Measurements from ENCODE around the gene NCAM2. TPM values are rescaled to one million over a fixed set of nuclear protein-coding genes. Genes with fewer than 3 reads are reported as not detected.

Gene NCAM2
- total and polyA plus RNA-seq, 2 donors (not counting 3 experiments of a cell fraction or from before 2014, with no cell fraction given) = 0.11 to 0.27 TPM

GRCh38 chr21:20970691-20971090 lies 27.5 kb upstream of the NCAM2 start:
- DNase-seq (ENCODE audit: low read depth, low spot score) = no peak
- no peaks in the 10 kb centered on the region for H3K79me2 ChIP-seq (ENCODE audit: control insufficient read depth, insufficient read depth, low read length)
- no peak overlapping the region for H3K4me2 ChIP-seq (ENCODE audit: insufficient read depth, low read length)
- TF ChIP-seq POLR2AphosphoS5 (IDR thresholded peaks at IDR 0.05; ENCODE audit: insufficient read depth, low read depth, low read length) (no peak), FOS (IDR thresholded peaks at IDR 0.05; ENCODE audit: borderline replicate concordance, insufficient read depth, low read length) (no peak), GATA2 (IDR thresholded peaks at IDR 0.05; ENCODE audit: insufficient read depth, insufficient read length, low read depth, low read length) (no peak), MYC (IDR thresholded peaks at IDR 0.05; ENCODE audit: low read depth, low read length) (no peak), EZH2 (IDR thresholded peaks at IDR 0.05; ENCODE audit: borderline replicate concordance, low read depth, low read length, severe bottlenecking) (no peak), JUN (IDR thresholded peaks at IDR 0.05; ENCODE audit: borderline replicate concordance, insufficient read depth, insufficient read length, low read depth) (no peak), POLR2A (IDR thresholded peaks at IDR 0.05; ENCODE audit: low read depth, low read length) (no peak), CTCF (IDR thresholded peaks at IDR 0.05; ENCODE audit: extremely low read depth in 1 of 2, insufficient read depth in 1 of 2, low read depth in 1 of 2, low read length in 2 of 2) (no peak), MAX (IDR thresholded peaks at IDR 0.05; ENCODE audit: insufficient read depth, insufficient read length) (no peak)
- H4K20me1 ChIP-seq (replicated peaks; ENCODE audit: control insufficient read depth, extremely low read depth, insufficient read depth, low read length) = no peaks in the 10 kb centered on the region
- POLR2A ChIA-PET = no interaction called here
- no peak for FAIRE-seq
- no peaks in the 10 kb centered on the region for H3K27me3 ChIP-seq (ENCODE audit: control insufficient read depth in 2 of 2, insufficient read depth in 2 of 2, low read length in 2 of 2)
- H3K4me3 ChIP-seq (replicated peaks in 1 of 3; ENCODE audit: insufficient read depth in 1 of 3, low read depth in 1 of 3, low read length in 3 of 3) = no peak overlapping the region
- CTCF ChIA-PET = interaction anchor here (0.9 kb wide), 1 partner anchor 930 kb away, joined by 3 read pairs; no protein-coding TSS in a partner anchor
- no peak overlapping the region for H3K27ac ChIP-seq (ENCODE audit: insufficient read depth, low read depth, low read length)
- dilution Hi-C loops (cut with MboI; ENCODE audit: extremely low pct_ligation_motif_present, low sequenced_read_pairs) (no loop called here), intact Hi-C loops (cut with micrococcal nuclease) (no loop called here)
- H3K9ac ChIP-seq (replicated peaks; ENCODE audit: extremely low read depth, insufficient read depth, low read length) = no peak overlapping the region
- no peak overlapping the region for H2AFZ ChIP-seq (ENCODE audit: low read depth, low read length)
- no peaks in the 10 kb centered on the region for H3K36me3 ChIP-seq (ENCODE audit: control insufficient read depth in 2 of 2, extremely low read depth in 1 of 2, insufficient read depth in 2 of 2, low read length in 2 of 2)
- no TSS peak for BruUV-seq (replicated peaks)
- H3K4me1 ChIP-seq (ENCODE audit: control insufficient read depth, extremely low read depth, insufficient read depth, low read length) = no peaks in the 10 kb centered on the region
- H3K9me3 ChIP-seq (replicated peaks; ENCODE audit: control insufficient read depth, insufficient read depth, low read length) = no peaks in the 10 kb centered on the region
- no peaks in the 10 kb centered on the region for H3K9me1 ChIP-seq (replicated peaks; ENCODE audit: control insufficient read depth, extremely low read depth, insufficient read depth, low read length)
